Memory B cell (primary cell): Measurements from ENCODE around the gene PRELID2.
"Not testable (repeated sequence)": the region's sequence is repeated elsewhere in the genome, so short reads cannot be mapped to it uniquely, and the experiment has no call there.

Experiments used
- ATAC-seq: fragments of 150-1000 bp; cut with Tn5 transposase; 2 replicates; pipeline ENCODE4 v1.10.0; 2021; ENCODE audit warnings: low read depth, mild to moderate bottlenecking, moderate library complexity
- DNase-seq, 2 donors: peaks; one replicate each; pipeline ENCODE4 v3.0.0; 2022; ENCODE audit warnings: low spot score in 2 of 2
- H3K27ac Mint-ChIP-seq: one replicate; pipeline ENCODE4 v1.8.0; 2022; ENCODE audit warnings: mild to moderate bottlenecking, moderate library complexity, mixed read lengths
- H3K27me3 Mint-ChIP-seq: one replicate; pipeline ENCODE4 v1.8.0; 2022; ENCODE audit warnings: mixed read lengths
- H3K36me3 Mint-ChIP-seq: one replicate; pipeline ENCODE4 v1.8.0; 2022; ENCODE audit warnings: mild to moderate bottlenecking, mixed read lengths
- H3K4me1 Mint-ChIP-seq: one replicate; pipeline ENCODE4 v1.8.0; 2022; ENCODE audit warnings: mixed read lengths
- H3K4me3 Mint-ChIP-seq: one replicate; pipeline ENCODE4 v1.8.0; 2022; ENCODE audit warnings: mild to moderate bottlenecking, moderate library complexity, mixed read lengths
- H3K9me3 Mint-ChIP-seq: one replicate; pipeline ENCODE4 v1.8.0; 2022; ENCODE audit warnings: mixed read lengths

PRELID2 gene

DNA sequence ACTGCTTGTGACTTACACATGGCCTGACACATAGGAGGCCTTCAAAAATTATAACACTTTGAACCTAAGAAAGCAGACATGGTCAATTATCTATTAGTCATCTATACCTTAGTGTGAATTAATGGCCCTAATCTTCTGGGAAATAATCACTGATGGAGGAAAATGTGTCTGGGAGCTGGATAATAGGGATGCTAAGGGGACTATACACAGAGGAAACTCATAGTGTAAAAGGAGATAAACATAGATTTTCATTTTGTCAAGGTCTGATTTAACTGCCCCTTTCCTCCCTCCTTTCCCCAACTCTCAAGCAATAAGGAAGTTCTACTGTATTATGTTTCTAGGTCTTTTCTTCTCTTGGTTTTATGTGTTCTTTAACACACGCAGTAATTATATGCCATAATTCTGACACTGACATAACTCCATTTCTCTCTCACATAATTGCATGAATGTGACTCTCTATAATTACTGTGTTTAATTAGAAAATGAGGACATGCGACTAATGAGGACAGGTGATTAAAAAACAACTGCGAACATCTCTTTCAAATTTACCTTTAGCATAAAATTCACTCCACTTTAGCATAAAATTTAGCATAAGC lies 18.7 kb upstream of the PRELID2 start:
- DNase-seq (no peak), ATAC-seq (no peak)
- Mint-ChIP-seq H3K36me3 (no peaks in the 10 kb centered on the region), H3K27ac (no peak overlapping the region), H3K9me3 (peaks cover 3% of the 10 kb centered on the region), H3K4me3 (no peak overlapping the region), H3K27me3 (peaks cover 3% of the 10 kb centered on the region), H3K4me1 (no peaks in the 10 kb centered on the region)

DNA sequence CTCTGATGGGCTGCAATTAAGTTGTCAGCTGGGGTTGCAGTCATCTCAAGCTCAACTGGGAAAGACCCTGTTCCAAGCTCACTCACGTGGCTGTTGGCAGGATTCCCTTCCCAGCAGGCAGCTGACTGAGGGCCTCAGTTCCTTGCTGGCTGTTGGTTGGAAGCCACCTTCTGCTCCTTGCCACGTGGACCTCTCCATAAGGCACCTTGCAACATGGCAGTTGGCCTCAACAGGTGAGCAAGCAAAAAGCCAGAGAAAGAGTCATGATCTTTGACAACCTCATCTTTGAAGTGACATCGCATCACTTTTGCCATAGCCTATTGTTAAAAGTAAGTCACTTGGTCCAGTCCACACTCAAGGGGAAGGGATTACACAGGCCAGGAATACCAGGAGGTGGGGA lies 17.8 kb upstream of the PRELID2 start:
- H3K9me3 Mint-ChIP-seq = peaks cover 3% of the 10 kb centered on the region
- ATAC-seq = no peak
- no peak overlapping the region for H3K4me3 Mint-ChIP-seq
- no peaks in the 10 kb centered on the region for H3K36me3 Mint-ChIP-seq
- H3K27ac Mint-ChIP-seq = no peak overlapping the region
- peaks cover 3% of the 10 kb centered on the region for H3K27me3 Mint-ChIP-seq
- no peak for DNase-seq
- H3K4me1 Mint-ChIP-seq = no peaks in the 10 kb centered on the region

DNA sequence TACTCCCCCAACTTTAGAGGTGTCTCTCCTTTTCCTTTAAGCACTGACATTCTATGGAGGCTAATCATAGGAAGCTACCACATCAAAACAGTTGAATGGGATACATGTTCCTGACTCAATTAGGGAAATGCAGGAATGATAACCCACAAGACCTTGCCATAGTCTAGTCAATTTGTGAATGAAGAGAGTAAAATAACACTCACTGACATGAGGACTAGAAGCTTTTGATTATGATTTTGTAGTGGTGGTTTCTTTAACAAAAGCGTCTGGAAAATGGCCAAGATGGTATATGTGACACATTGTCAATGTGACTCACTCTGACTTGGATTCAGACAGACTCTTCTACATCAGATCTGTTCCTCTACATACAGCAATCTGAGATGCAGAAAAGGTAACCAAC lies 13.7 kb upstream of the PRELID2 start:
- H3K4me1 Mint-ChIP-seq = no peaks in the 10 kb centered on the region
- no peak overlapping the region for H3K27ac Mint-ChIP-seq
- H3K4me3 Mint-ChIP-seq = no peak overlapping the region
- no peak for ATAC-seq
- peaks cover 3% of the 10 kb centered on the region for H3K9me3 Mint-ChIP-seq
- H3K36me3 Mint-ChIP-seq = no peaks in the 10 kb centered on the region
- H3K27me3 Mint-ChIP-seq = peaks cover 3% of the 10 kb centered on the region
- DNase-seq = no peak

DNA sequence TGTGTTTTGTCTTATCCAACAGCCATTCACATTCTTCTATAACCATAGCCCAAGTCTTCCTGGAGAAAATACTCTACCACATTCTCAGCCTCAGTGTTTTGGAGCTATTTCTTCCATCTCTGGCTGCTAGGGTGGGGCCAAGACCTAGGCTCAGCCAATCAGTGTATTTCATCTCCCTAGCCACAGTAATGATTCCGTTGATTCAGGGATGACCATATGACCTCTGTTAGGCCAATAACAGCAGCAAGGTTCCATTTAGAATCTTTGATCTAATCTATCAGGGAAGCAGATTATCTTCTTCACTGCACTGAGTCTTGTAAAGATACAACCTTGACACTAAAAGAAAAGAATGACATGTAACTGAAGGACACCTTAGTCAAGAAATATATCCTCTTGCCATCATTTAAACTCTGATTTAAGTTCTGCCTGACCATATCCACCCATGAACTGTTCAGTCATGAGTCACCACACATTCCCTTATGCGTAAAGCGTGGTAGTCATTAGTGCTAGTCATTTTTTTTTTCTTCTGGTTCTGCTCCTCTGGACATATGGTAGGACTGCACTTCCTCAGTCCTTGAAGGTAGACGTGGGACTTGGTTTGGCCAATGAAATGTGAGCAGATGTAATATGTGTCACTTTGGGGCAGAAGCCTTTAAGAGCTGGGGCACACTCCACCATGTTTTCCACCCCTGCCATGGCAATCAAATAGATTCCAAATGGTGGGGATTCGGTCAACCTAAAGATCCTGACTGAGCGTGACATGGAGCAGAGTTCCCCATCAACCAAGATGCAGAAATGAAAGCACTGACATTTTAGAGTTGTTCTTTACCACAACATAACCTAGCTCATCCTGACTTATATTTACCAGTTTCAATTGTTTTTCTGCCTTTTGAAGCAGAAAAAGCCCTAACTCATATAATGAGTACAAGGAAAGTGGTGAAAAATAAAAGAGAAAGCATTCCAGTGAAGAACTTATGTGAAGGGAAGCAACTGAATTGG lies 12.7 kb upstream of the PRELID2 start:
- peaks cover 3% of the 10 kb centered on the region for H3K9me3 Mint-ChIP-seq
- H3K27ac Mint-ChIP-seq = no peak overlapping the region
- no peak for DNase-seq
- no peak overlapping the region for H3K4me3 Mint-ChIP-seq
- ATAC-seq = no peak
- H3K27me3 Mint-ChIP-seq = peaks cover 4% of the 10 kb centered on the region
- H3K4me1 Mint-ChIP-seq = no peaks in the 10 kb centered on the region
- H3K36me3 Mint-ChIP-seq = no peaks in the 10 kb centered on the region

DNA sequence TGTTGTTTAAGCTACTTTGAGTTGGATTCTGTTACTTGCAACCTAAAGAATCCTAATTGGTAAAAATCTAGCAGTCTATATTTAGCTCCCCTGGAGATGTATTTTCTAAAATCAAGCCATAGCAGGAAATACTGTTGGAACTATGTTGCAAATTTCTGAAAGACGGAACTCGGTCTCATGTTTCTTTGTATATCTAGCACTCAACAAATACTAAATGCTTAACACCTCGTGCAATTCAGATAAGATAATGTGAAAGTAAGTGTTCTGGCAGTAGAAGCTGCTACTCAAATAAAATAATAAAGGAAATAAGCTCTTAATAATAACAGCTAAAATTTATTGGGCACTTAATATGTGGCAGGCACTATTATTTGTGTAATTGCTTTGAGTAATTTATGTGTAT lies 10.9 kb upstream of the PRELID2 start:
- Mint-ChIP-seq H3K27ac (no peak overlapping the region), H3K36me3 (no peaks in the 10 kb centered on the region), H3K4me3 (no peak overlapping the region), H3K4me1 (no peaks in the 10 kb centered on the region), H3K27me3 (peaks cover 5% of the 10 kb centered on the region), H3K9me3 (peaks cover 3% of the 10 kb centered on the region)
- no peak for DNase-seq
- no peak for ATAC-seq

DNA sequence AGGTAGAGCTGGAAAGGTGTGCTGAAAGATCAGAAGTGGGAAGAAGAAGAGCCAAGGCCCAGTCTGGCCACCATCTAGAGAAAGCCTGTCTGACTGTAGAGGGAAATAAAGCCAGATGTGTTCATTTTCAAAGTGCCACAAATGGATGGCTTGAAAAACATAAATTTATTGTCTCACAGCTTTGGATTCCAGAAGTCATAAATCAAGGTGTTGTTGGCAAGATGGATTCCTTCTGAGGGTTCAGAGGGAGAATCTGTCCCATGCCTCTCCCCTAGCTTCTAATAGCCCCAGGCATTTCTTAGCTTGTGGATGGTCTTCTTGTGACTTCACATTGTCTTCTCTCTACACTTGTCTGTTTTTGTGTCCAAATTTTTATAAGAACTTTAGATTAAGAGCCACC lies 6.2 kb upstream of the PRELID2 start:
- no peak for DNase-seq
- no peak overlapping the region for H3K4me3 Mint-ChIP-seq
- H3K9me3 Mint-ChIP-seq = no peaks in the 10 kb centered on the region
- no peak for ATAC-seq
- H3K27me3 Mint-ChIP-seq = peaks cover 6% of the 10 kb centered on the region
- no peaks in the 10 kb centered on the region for H3K36me3 Mint-ChIP-seq
- no peak overlapping the region for H3K27ac Mint-ChIP-seq
- H3K4me1 Mint-ChIP-seq = no peaks in the 10 kb centered on the region

DNA sequence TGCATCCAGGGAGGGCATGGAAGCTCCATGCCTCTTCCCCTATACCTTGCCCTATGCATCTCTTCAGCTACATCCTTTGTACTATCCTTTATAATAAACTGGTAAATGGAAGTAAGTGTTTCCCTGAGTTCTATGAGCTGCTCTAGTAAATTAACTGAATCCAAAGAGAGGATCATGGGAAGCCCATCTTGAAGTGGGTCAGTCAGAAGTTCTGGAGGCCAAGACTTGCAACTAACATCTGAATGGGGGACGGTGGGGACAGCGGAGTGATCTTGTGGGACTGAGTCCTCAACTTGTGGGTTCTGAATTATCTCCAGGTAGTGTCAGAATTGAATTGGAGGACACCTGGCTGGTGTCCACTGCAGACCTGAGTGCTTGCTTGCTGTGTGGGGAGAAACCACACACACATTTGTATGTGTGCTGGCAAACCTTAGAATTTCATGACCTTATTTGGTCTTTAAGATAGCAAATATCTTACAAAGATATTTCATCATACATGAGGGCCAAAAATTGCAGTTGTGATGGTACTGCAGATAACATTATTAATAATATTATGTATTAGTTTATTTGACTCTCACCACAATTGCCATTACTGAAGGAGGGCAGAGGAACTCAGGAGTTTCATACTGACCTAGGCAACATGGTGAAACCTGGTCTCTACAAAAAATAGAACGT lies 5.5 kb upstream of the PRELID2 start:
- H3K27ac Mint-ChIP-seq = no peak overlapping the region
- H3K36me3 Mint-ChIP-seq = no peaks in the 10 kb centered on the region
- DNase-seq = no peak
- ATAC-seq = no peak
- H3K27me3 Mint-ChIP-seq = peaks cover 6% of the 10 kb centered on the region
- H3K4me1 Mint-ChIP-seq = peaks cover 2% of the 10 kb centered on the region
- H3K4me3 Mint-ChIP-seq = no peak overlapping the region
- no peaks in the 10 kb centered on the region for H3K9me3 Mint-ChIP-seq

DNA sequence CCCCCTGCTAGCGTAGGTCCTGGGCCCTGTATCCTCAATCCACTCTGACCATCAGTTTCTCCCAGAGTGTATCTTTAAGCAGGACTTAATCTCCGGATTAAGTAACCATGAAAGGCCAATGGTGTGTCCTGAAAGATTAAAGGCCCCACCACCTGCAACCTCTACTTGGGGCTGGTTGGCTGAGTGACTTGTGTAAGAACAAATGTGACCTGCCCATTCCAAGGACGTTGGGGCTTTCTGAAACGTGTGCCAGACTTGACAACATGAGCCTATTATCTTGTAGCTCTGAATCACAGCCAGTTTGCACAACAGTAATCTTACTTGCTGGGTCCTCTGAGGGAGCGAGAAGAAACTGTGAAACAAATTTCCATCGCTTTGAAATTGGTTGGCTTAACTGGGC lies 3.1 kb upstream of the PRELID2 start:
- H3K4me3 Mint-ChIP-seq = no peak overlapping the region
- H3K4me1 Mint-ChIP-seq = peaks cover 5% of the 10 kb centered on the region
- no peak for DNase-seq

DNA sequence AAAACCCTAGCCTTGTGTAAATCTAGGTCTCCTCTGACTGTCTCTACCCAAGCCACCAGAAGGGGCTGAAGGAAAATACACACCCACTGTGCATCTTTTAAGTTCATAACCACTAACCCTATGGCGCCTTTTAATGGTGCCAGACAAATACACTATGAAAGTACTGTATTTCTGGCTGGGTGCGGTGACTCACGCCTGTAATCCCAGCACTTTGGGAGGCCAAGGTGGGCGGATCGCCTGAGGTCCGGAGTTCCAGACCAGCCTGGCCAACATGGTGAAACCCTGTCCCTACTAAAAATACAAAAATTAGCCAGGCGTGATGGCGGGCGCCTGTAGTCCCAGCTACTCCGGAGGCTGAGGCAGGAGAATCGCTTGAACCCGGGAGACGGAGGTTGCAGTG lies 1.1 kb upstream of the PRELID2 start:
- not testable (repeated sequence) for ATAC-seq, H3K36me3 Mint-ChIP-seq, H3K9me3 Mint-ChIP-seq, H3K27me3 Mint-ChIP-seq, DNase-seq, H3K4me1 Mint-ChIP-seq, H3K27ac Mint-ChIP-seq
- peak overlapping the region; percentile 75 for H3K4me3 Mint-ChIP-seq

More for the DNA sequence above, 3.1 kb upstream of the PRELID2 start:
- Mint-ChIP-seq H3K27ac (no peak overlapping the region), H3K27me3 (peaks cover 7% of the 10 kb centered on the region), H3K9me3 (no peaks in the 10 kb centered on the region), H3K36me3 (no peaks in the 10 kb centered on the region)
- no peak for ATAC-seq

DNA sequence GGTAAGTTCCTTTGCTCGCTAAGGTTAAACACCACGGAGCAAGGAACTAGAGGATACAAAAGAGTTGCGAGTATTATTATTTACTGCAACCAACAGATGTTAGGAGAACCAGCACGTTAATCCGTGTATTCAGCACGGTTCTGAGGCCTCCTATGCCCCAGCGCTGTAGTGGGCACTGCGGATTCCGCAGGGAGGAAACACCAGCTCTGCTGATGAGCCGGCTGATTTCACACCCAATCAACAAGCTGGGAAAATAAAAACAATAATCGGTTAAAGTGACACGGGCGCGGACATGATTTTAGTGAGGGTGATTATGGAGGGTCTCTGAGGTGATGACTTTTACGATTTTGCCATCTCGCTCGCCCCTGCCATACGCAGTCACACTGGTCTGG lies 702 bp upstream of the PRELID2 start:
- no peaks in the 10 kb centered on the region for H3K9me3 Mint-ChIP-seq
- H3K27me3 Mint-ChIP-seq = peaks cover 4% of the 10 kb centered on the region
- peak overlapping the region; percentile 75 for H3K4me3 Mint-ChIP-seq
- no peak for DNase-seq
- H3K36me3 Mint-ChIP-seq = no peaks in the 10 kb centered on the region
- no peak for ATAC-seq
- no peak overlapping the region for H3K27ac Mint-ChIP-seq
- peaks cover 5% of the 10 kb centered on the region for H3K4me1 Mint-ChIP-seq

DNA sequence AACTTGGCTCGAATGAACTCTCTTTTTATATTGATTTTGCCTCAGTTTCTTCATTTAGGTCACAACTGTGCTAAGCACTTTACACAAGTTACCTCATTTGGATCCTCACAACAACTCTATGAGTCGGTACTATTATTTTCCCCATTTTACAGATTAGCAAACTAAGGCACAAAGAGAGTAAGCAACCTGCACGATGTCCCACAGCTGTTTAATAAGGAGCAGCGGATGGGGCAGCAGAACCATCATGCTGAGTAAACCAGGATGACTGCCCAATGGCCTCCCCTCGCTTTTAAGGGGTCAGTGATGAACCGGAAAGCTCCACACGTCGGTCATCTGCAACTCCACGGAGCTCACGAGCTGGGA lies 607 bp downstream of the PRELID2 start:
- DNase-seq = no peak
- no peak overlapping the region for H3K27ac Mint-ChIP-seq

DNA sequence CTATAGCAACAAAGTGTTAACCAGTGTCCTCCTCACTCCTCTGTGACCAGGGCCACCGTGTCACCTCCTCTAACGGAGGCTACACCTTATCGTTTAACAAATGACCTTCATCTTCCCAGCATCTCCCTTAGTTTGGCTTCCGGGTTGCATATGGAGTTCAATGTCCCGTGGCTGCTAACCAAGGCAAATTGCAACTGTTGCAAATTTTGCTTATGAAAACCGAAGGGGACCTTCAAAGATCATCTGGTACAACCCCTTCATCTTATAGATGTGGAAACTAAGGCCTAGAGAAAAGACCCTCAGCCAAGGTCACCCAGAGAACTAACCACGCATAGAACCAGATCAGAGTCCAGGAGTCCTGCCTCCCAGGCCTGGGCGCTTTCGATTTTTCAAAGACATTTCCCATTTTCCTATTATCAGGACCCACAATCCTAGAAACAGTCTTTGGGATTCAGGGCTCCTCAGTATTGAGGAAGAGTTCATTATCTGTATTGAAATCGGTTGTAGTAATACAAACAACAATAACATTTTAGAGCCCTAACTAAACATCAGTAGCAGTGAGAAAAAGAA lies 1.4 kb downstream of the PRELID2 start:
- H3K36me3 Mint-ChIP-seq = no peaks in the 10 kb centered on the region
- H3K27ac Mint-ChIP-seq = no peak overlapping the region
- H3K27me3 Mint-ChIP-seq = peaks cover 4% of the 10 kb centered on the region
- H3K4me1 Mint-ChIP-seq = peaks cover 5% of the 10 kb centered on the region
- peak overlapping the region; percentile 24 for H3K4me3 Mint-ChIP-seq
- DNase-seq = no peak
- no peak for ATAC-seq
- H3K9me3 Mint-ChIP-seq = no peaks in the 10 kb centered on the region

More for the DNA sequence above, 607 bp downstream of the PRELID2 start:
- peaks cover 5% of the 10 kb centered on the region for H3K4me1 Mint-ChIP-seq
- no peaks in the 10 kb centered on the region for H3K9me3 Mint-ChIP-seq
- peak overlapping the region; percentile 75 for H3K4me3 Mint-ChIP-seq
- no peak for ATAC-seq
- no peaks in the 10 kb centered on the region for H3K36me3 Mint-ChIP-seq
- peaks cover 4% of the 10 kb centered on the region for H3K27me3 Mint-ChIP-seq

DNA sequence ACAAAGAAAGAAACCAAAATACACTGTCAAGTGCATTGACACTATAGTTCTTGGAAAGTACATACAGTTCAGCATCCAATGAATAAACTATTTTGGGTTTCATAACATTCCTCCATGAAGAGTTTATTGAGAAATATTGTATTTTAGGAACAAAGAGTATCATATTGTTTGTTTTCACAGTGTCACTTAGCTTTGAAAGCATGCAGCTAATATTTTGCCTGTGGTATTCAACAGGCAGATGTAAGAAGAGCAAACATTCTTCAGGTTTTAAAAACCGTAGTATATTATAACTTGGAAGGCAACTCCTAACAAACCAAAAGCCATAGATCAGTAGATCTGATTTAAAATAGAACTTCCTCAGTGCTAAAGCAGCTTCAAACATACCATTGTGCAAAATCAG lies 4.5 kb downstream of the PRELID2 start:
- H3K27ac Mint-ChIP-seq = no peak overlapping the region
- ATAC-seq = no peak
- H3K4me1 Mint-ChIP-seq = peaks cover 3% of the 10 kb centered on the region
- H3K4me3 Mint-ChIP-seq = no peak overlapping the region
- H3K36me3 Mint-ChIP-seq = no peaks in the 10 kb centered on the region
- no peaks in the 10 kb centered on the region for H3K9me3 Mint-ChIP-seq
- no peak for DNase-seq
- H3K27me3 Mint-ChIP-seq = peaks cover 2% of the 10 kb centered on the region
